ENCODE data around the gene EEF1AKMT1. TPM values are rescaled to one million over a fixed set of nuclear protein-coding genes. Genes with fewer than 3 reads are reported as not detected.

The EEF1AKMT1 gene
- total RNA-seq, 1 experiment from 2014 or later, result 6.1 TPM

DNA sequence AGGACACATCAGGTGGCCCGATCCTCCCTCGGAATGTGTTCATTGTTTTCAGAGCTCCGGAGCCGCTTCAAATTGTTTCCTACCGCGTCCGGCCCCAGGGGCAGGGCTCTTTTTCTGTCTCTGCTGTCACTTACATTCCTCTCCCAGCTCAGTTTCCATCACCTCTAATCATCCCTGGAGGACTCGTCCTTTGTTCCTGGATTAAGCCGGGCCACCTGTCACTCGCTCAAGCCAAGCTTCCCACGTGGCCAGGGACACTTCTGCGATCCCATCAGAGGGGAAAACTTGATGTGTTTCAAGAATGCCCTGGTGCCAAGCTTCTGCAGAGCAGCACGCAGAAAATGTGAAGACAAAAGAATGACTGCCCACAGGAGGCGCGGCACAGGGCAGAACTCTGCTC lies 56.8 kb downstream of the EEF1AKMT1 start:
- Histone ChIP-seq H3K4me1 (ENCODE audit: insufficient read depth, low read length) (no peaks in the 10 kb centered on the region), H2AK5ac (ENCODE audit: insufficient read length, low read length) (no peak overlapping the region), H3K56ac (ENCODE audit: insufficient read length, low read depth, low read length) (no peak overlapping the region), H3K79me1 (ENCODE audit: insufficient read depth, low read depth, low read length, poor library complexity, severe bottlenecking) (no peaks in the 10 kb centered on the region), H2BK12ac (ENCODE audit: insufficient read length, low read depth, low read length) (no peak overlapping the region), H4K8ac (replicated peaks; ENCODE audit: insufficient read length, low read depth, low read length) (no peak overlapping the region), H3K9me3 (ENCODE audit: control insufficient read depth, low read depth, low read length) (no peaks in the 10 kb centered on the region), H2BK120ac (ENCODE audit: low read depth, low read length, poor library complexity, severe bottlenecking) (no peak overlapping the region), H3K4ac (ENCODE audit: low read depth, low read length) (no peak overlapping the region), H3K23me2 (ENCODE audit: insufficient read length, low read depth, low read length, poor library complexity, severe bottlenecking) (no peaks in the 10 kb centered on the region), H3T11ph (ENCODE audit: low read length) (no peak overlapping the region), H2BK20ac (ENCODE audit: low read depth, low read length, poor library complexity, severe bottlenecking) (no peak overlapping the region), H4K5ac (ENCODE audit: insufficient read length, low read depth, low read length) (no peak overlapping the region), H2BK5ac (ENCODE audit: insufficient read length, low read length) (no peak overlapping the region), H2BK15ac (ENCODE audit: low read depth, low read length) (no peak overlapping the region), H3K9ac (ENCODE audit: extremely low read depth, insufficient read length, low read length) (no peak overlapping the region), H3K4me2 (ENCODE audit: insufficient read depth, insufficient read length, low read length) (no peak overlapping the region), H3K79me2 (ENCODE audit: insufficient read depth, low read length) (no peaks in the 10 kb centered on the region), H3K14ac (ENCODE audit: insufficient read depth, low read length) (no peak overlapping the region), H2AFZ (ENCODE audit: low read length) (no peak overlapping the region), H3K27ac (ENCODE audit: insufficient read length, low read depth, low read length) (no peak overlapping the region), H4K20me1 (ENCODE audit: control insufficient read depth, insufficient read depth, insufficient read length) (no peaks in the 10 kb centered on the region), H3K23ac (ENCODE audit: insufficient read length, low read depth, low read length) (no peak overlapping the region), H4K91ac (ENCODE audit: insufficient read length, low read depth, low read length) (no peak overlapping the region), H3K27me3 (ENCODE audit: insufficient read depth, low read length) (no peaks in the 10 kb centered on the region), H3K18ac (ENCODE audit: insufficient read length, low read depth, low read length) (no peak overlapping the region)
- no CpG with 5 or more reads among the region's 15 CpGs for WGBS (ENCODE audit: extremely low coverage, insufficient read length, low lambda C conversion rate)
- peaks cover 28% of the 10 kb centered on the region in 2 experiments for H3K4me1 Mint-ChIP-seq
- H3K27ac Mint-ChIP-seq, result peak overlapping the region in 1 of 3 experiments; percentile 79; a peak in 1 of 7 replicates
- H3K9me3 Mint-ChIP-seq, result peaks cover 0 to 2% of the 10 kb centered on the region in 2 experiments; a peak in 1 of 5 replicates
- no peaks in the 10 kb centered on the region for H3K36me3 Mint-ChIP-seq (ENCODE audit: insufficient read depth in 1 of 3, low read depth in 3 of 3)
- DNase-seq, result no peak
- no peak overlapping the region; a peak in 2 of 5 replicates for H3K4me3 Mint-ChIP-seq
- TF ChIP-seq, protein P1, sequence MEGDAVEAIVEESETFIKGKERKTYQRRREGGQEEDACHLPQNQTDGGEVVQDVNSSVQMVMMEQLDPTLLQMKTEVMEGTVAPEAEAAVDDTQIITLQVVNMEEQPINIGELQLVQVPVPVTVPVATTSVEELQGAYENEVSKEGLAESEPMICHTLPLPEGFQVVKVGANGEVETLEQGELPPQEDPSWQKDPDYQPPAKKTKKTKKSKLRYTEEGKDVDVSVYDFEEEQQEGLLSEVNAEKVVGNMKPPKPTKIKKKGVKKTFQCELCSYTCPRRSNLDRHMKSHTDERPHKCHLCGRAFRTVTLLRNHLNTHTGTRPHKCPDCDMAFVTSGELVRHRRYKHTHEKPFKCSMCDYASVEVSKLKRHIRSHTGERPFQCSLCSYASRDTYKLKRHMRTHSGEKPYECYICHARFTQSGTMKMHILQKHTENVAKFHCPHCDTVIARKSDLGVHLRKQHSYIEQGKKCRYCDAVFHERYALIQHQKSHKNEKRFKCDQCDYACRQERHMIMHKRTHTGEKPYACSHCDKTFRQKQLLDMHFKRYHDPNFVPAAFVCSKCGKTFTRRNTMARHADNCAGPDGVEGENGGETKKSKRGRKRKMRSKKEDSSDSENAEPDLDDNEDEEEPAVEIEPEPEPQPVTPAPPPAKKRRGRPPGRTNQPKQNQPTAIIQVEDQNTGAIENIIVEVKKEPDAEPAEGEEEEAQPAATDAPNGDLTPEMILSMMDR (conservative IDR thresholded peaks at IDR 0.05), result no peak
- peaks cover 33% of the 10 kb centered on the region for H3K27me3 Mint-ChIP-seq (ENCODE audit: low read depth)

All from H9 (cell line).